Neural progenitor cell (in vitro differentiated cells): ENCODE data around the gene JAK1. TPM values are rescaled to one million over a fixed set of nuclear protein-coding genes. Genes with fewer than 3 reads are reported as not detected.

Experiments used
- DNase-seq: peaks from one replicate; pipeline ENCODE4 v3.0.0-alpha.2; 2016; ENCODE audit warnings: low spot score
- H2AFZ ChIP-seq: fragments of 200-600 bp; sonication (generic); replicated peaks from 2 replicates; pipeline ENCODE4 v1.6.1; 2016; ENCODE audit warnings: antibody characterized with exemption
- H3F3A ChIP-seq: fragments of 200-600 bp; sonication (generic); 2 replicates; pipeline ENCODE4 v1.6.1; 2016; ENCODE audit warnings: antibody characterized with exemption, low read depth
- H3K27ac ChIP-seq: fragments of 200-600 bp; sonication (generic); 2 replicates; pipeline ENCODE4 v1.5.1; 2016; ENCODE audit warnings: mild to moderate bottlenecking
- H3K27me3 ChIP-seq: fragments of 200-600 bp; sonication (generic); 2 replicates; pipeline ENCODE4 v1.6.1; 2016; ENCODE audit warnings: mild to moderate bottlenecking, moderate library complexity
- H3K36me3 ChIP-seq: fragments of 200-600 bp; sonication (generic); 2 replicates; pipeline ENCODE4 v1.5.1; 2016
- H3K4me1 ChIP-seq: fragments of 200-600 bp; sonication (generic); 2 replicates; pipeline ENCODE4 v1.6.1; 2016; ENCODE audit warnings: mixed run types
- H3K4me2 ChIP-seq: fragments of 200-600 bp; sonication (generic); 2 replicates; pipeline ENCODE4 v1.6.1; 2016
- H3K4me3 ChIP-seq: fragments of 200-600 bp; sonication (generic); 2 replicates; pipeline ENCODE4 v1.5.1; 2016
- H3K79me2 ChIP-seq: fragments of 200-600 bp; sonication (generic); 2 replicates; pipeline ENCODE4 v1.6.1; 2016; ENCODE audit warnings: low read depth
- H3K9ac ChIP-seq: fragments of 200-600 bp; sonication (generic); 2 replicates; pipeline ENCODE4 v1.6.1; 2016
- H3K9me3 ChIP-seq: fragments of 200-600 bp; sonication (generic); 2 replicates; pipeline ENCODE4 v1.5.1; 2016; ENCODE audit warnings: low read depth
- H4K20me1 ChIP-seq: fragments of 200-600 bp; sonication (generic); 2 replicates; pipeline ENCODE4 v1.6.1; 2016; ENCODE audit warnings: low read depth
- H3K27ac Mint-ChIP-seq: 3 replicates; pipeline ENCODE4 v1.8.0; 2021; ENCODE audit warnings: mixed read lengths
- H3K27me3 Mint-ChIP-seq: 2 replicates; pipeline ENCODE4 v1.8.0; 2022; ENCODE audit warnings: low read depth, mild to moderate bottlenecking, inconsistent platforms, moderate library complexity, mixed read lengths; ENCODE audit not compliant: insufficient read depth
- H3K36me3 Mint-ChIP-seq: 3 replicates; pipeline ENCODE4 v1.8.0; 2021; ENCODE audit warnings: mixed read lengths
- H3K4me1 Mint-ChIP-seq: 3 replicates; pipeline ENCODE4 v1.8.0; 2021; ENCODE audit warnings: mixed read lengths
- H3K4me3 Mint-ChIP-seq: 3 replicates; pipeline ENCODE4 v1.8.0; 2021; ENCODE audit warnings: mild to moderate bottlenecking, moderate library complexity, mixed read lengths
- H3K9me3 Mint-ChIP-seq: 3 replicates; pipeline ENCODE4 v1.8.0; 2020; ENCODE audit warnings: mixed read lengths
- CTCF ChIP-seq: fragments of 200-600 bp; sonication (generic); IDR thresholded peaks from 2 replicates; pipeline ENCODE4 v1.5.1; 2017; ENCODE audit warnings: antibody characterized with exemption, mild to moderate bottlenecking
- EZH2 ChIP-seq: fragments of 200-600 bp; sonication (generic); IDR thresholded peaks from 2 replicates; pipeline ENCODE4 v1.6.1; 2017; ENCODE audit warnings: antibody characterized with exemption, mild to moderate bottlenecking, moderate library complexity
- EZH2phosphoT487 ChIP-seq: fragments of 200-600 bp; sonication (generic); IDR thresholded peaks from 2 replicates; pipeline ENCODE4 v1.6.1; 2017; ENCODE audit warnings: antibody characterized with exemption
- total RNA-seq: library from RNA; depleted of rRNA; stranded (reverse); fragments of >200 nt; gene quantifications from 2 replicates; pipeline ENCODE4 v1.2.3, GENCODE V29; 2015; ENCODE audit warnings: low replicate concordance

JAK1 gene
- total RNA-seq, 1 donor from 2014 or later, result 6.5 TPM

- Histone ChIP-seq H3K36me3 (no peaks in the 10 kb centered on the region), H3K9ac (no peak overlapping the region), H3K27ac (no peak overlapping the region), H3K79me2 (no peaks in the 10 kb centered on the region), H3K4me3 (no peak overlapping the region), H3K27me3 (no peaks in the 10 kb centered on the region), H4K20me1 (no peaks in the 10 kb centered on the region), H2AFZ (no peak overlapping the region), H3K4me2 (no peak overlapping the region), H3K9me3 (no peaks in the 10 kb centered on the region), H3K4me1 (no peaks in the 10 kb centered on the region), H3F3A (peaks cover 4% of the 10 kb centered on the region)
- Mint-ChIP-seq H3K4me1 (peaks cover 9% of the 10 kb centered on the region), H3K27me3 (no peaks in the 10 kb centered on the region), H3K4me3 (no peak overlapping the region), H3K9me3 (no peaks in the 10 kb centered on the region), H3K27ac (no peak overlapping the region), H3K36me3 (peaks cover 29% of the 10 kb centered on the region)
- TF ChIP-seq EZH2phosphoT487 (no peak), EZH2 (no peak), CTCF (no peak)
- no peak for DNase-seq
These were observed 109.0 kb downstream of the JAK1 start for GRCh38 chr1:64857347-64857746.

- H3K36me3 Mint-ChIP-seq, result peaks cover 29% of the 10 kb centered on the region
- DNase-seq, result no peak
- Histone ChIP-seq H4K20me1 (no peaks in the 10 kb centered on the region), H3K79me2 (no peaks in the 10 kb centered on the region), H3K4me2 (no peak overlapping the region), H3F3A (no peaks in the 10 kb centered on the region), H3K36me3 (no peaks in the 10 kb centered on the region), H3K27ac (no peak overlapping the region), H3K9ac (no peak overlapping the region), H3K4me1 (no peaks in the 10 kb centered on the region), H2AFZ (no peak overlapping the region), H3K4me3 (no peak overlapping the region), H3K9me3 (no peaks in the 10 kb centered on the region), H3K27me3 (no peaks in the 10 kb centered on the region)
- TF ChIP-seq EZH2phosphoT487 (no peak), CTCF (no peak), EZH2 (no peak)
- H3K9me3 Mint-ChIP-seq, result no peaks in the 10 kb centered on the region
- no peak overlapping the region for H3K4me3 Mint-ChIP-seq
- no peaks in the 10 kb centered on the region for H3K27me3 Mint-ChIP-seq
- peaks cover 5% of the 10 kb centered on the region for H3K4me1 Mint-ChIP-seq
- H3K27ac Mint-ChIP-seq, result peak overlapping the region; percentile 36
These were observed 109.8 kb downstream of the JAK1 start for GRCh38 chr1:64856553-64856952.

- Histone ChIP-seq H4K20me1 (no peaks in the 10 kb centered on the region), H3K79me2 (no peaks in the 10 kb centered on the region), H3K9ac (no peak overlapping the region), H3K27me3 (no peaks in the 10 kb centered on the region), H3K4me3 (no peak overlapping the region), H3K4me1 (no peaks in the 10 kb centered on the region), H3K9me3 (no peaks in the 10 kb centered on the region), H3K27ac (no peak overlapping the region), H3F3A (no peaks in the 10 kb centered on the region), H3K36me3 (no peaks in the 10 kb centered on the region), H3K4me2 (no peak overlapping the region), H2AFZ (no peak overlapping the region)
- Mint-ChIP-seq H3K27me3 (no peaks in the 10 kb centered on the region), H3K36me3 (peaks cover 28% of the 10 kb centered on the region), H3K27ac (no peak overlapping the region), H3K4me3 (no peak overlapping the region), H3K4me1 (no peaks in the 10 kb centered on the region), H3K9me3 (no peaks in the 10 kb centered on the region)
- DNase-seq, result no peak
- TF ChIP-seq EZH2phosphoT487 (no peak), EZH2 (no peak), CTCF (no peak)
These were observed 110.8 kb downstream of the JAK1 start for GRCh38 chr1:64855557-64855956.

GRCh38 chr1:64854674-64855073, 111.7 kb downstream of the JAK1 start:
- Mint-ChIP-seq H3K4me3 (no peak overlapping the region), H3K36me3 (peaks cover 24% of the 10 kb centered on the region)
- no peaks in the 10 kb centered on the region for H4K20me1 ChIP-seq

More at GRCh38 chr1:64854674-64855073, 111.7 kb downstream of the JAK1 start:
- Histone ChIP-seq H3K9ac (no peak overlapping the region), H3K4me3 (no peak overlapping the region), H3K4me1 (no peaks in the 10 kb centered on the region), H3K27me3 (no peaks in the 10 kb centered on the region), H3F3A (no peaks in the 10 kb centered on the region), H3K79me2 (no peaks in the 10 kb centered on the region), H3K36me3 (no peaks in the 10 kb centered on the region), H2AFZ (no peak overlapping the region), H3K4me2 (no peak overlapping the region), H3K27ac (no peak overlapping the region), H3K9me3 (no peaks in the 10 kb centered on the region)
- H3K9me3 Mint-ChIP-seq, result no peaks in the 10 kb centered on the region
- DNase-seq, result no peak
- no peak for TF ChIP-seq CTCF
- no peaks in the 10 kb centered on the region for H3K4me1 Mint-ChIP-seq
- H3K27ac Mint-ChIP-seq, result no peak overlapping the region
- H3K27me3 Mint-ChIP-seq, result no peaks in the 10 kb centered on the region
